Karpas-422 (cell line): Measurements from ENCODE around the gene GADL1. TPM values are rescaled to one million over a fixed set of nuclear protein-coding genes. Genes with fewer than 3 reads are reported as not detected.

ENCODE experiments used
- DNase-seq: peaks from one replicate; pipeline ENCODE4 v3.0.0-alpha.2; 2015
- H2AFZ ChIP-seq: fragments of 200-600 bp; sonication (generic); 2 replicates; pipeline ENCODE4 v1.6.1; 2014; ENCODE audit warnings: antibody characterized with exemption, low read length, mixed read lengths
- H3K27ac ChIP-seq: fragments of 200-600 bp; sonication (generic); 2 replicates; pipeline ENCODE4 v1.5.1; 2014; ENCODE audit warnings: mild to moderate bottlenecking, low read length, moderate library complexity
- H3K27me3 ChIP-seq: fragments of 200-600 bp; sonication (generic); 2 replicates; pipeline ENCODE4 v1.6.1; 2014; ENCODE audit warnings: low read length, mixed read lengths
- H3K36me3 ChIP-seq: fragments of 200-600 bp; sonication (generic); 2 replicates; pipeline ENCODE4 v1.6.1; 2014; ENCODE audit warnings: low read length, mixed read lengths; ENCODE audit not compliant: insufficient read depth
- H3K4me1 ChIP-seq: fragments of 200-600 bp; sonication (generic); 2 replicates; pipeline ENCODE4 v1.6.1; 2014; ENCODE audit warnings: mild to moderate bottlenecking, low read length, mixed read lengths
- H3K4me2 ChIP-seq: fragments of 200-600 bp; sonication (generic); 2 replicates; pipeline ENCODE4 v1.6.1; 2014; ENCODE audit warnings: low read length, low read depth, mild to moderate bottlenecking; ENCODE audit not compliant: poor library complexity, severe bottlenecking
- H3K4me3 ChIP-seq: fragments of 200-600 bp; sonication (generic); 2 replicates; pipeline ENCODE4 v1.5.1; 2014; ENCODE audit warnings: mild to moderate bottlenecking, antibody characterized with exemption, low read length, mixed read lengths
- H3K79me2 ChIP-seq: fragments of 200-600 bp; sonication (generic); 2 replicates; pipeline ENCODE4 v1.6.1; 2014; ENCODE audit warnings: mild to moderate bottlenecking, low read length, mixed read lengths
- H3K9ac ChIP-seq: fragments of 200-600 bp; sonication (generic); 2 replicates; pipeline ENCODE4 v1.6.0; 2014; ENCODE audit warnings: low read length
- H3K9me2 ChIP-seq: fragments of 200-600 bp; sonication (generic), shearing (Covaris generic); replicated peaks from 2 replicates; pipeline ENCODE4 v1.6.0; 2014; ENCODE audit warnings: mild to moderate bottlenecking, low read length, moderate library complexity; ENCODE audit not compliant: insufficient read depth
- H3K9me3 ChIP-seq: fragments of 300-700, 200-600 bp; sonication (generic); 2 replicates; pipeline ENCODE4 v1.6.1; 2014; ENCODE audit warnings: low read length, mixed read lengths
- H4K20me1 ChIP-seq: fragments of 200-600 bp; sonication (generic); 2 replicates; pipeline ENCODE4 v1.6.1; 2014; ENCODE audit warnings: mild to moderate bottlenecking, antibody characterized with exemption, low read length, low read depth; ENCODE audit not compliant: insufficient read depth
- total RNA-seq: library from RNA; depleted of rRNA; stranded (reverse); fragments of >200 nt; shearing (Covaris generic); gene quantifications from 2 replicates; pipeline ENCODE4 v1.2.3, GENCODE V29; 2014; ENCODE audit warnings: low replicate concordance

GADL1 gene
- total RNA-seq, 1 experiment from 2014 or later = not detected

- H3K27me3 ChIP-seq = no peaks in the 10 kb centered on the region
- H4K20me1 ChIP-seq = no peaks in the 10 kb centered on the region
- no peak overlapping the region for H2AFZ ChIP-seq
- H3K27ac ChIP-seq = no peak overlapping the region
- H3K36me3 ChIP-seq = no peaks in the 10 kb centered on the region
- H3K4me3 ChIP-seq = no peak overlapping the region
- H3K79me2 ChIP-seq = no peaks in the 10 kb centered on the region
- no peak overlapping the region for H3K4me2 ChIP-seq
- no peak overlapping the region for H3K9ac ChIP-seq
- DNase-seq = no peak
- H3K4me1 ChIP-seq = no peaks in the 10 kb centered on the region
- H3K9me2 ChIP-seq = no peaks in the 10 kb centered on the region; the same call in 1 of the 2 replicates
- peaks cover 4% of the 10 kb centered on the region; the same call in 1 of the 2 replicates for H3K9me3 ChIP-seq
Observed at GRCh38 chr3:30704931-30705890, 189.2 kb downstream of the GADL1 start.

- no peak overlapping the region for H3K9ac ChIP-seq
- no peaks in the 10 kb centered on the region for H3K4me1 ChIP-seq
- H3K9me3 ChIP-seq = peaks cover 4% of the 10 kb centered on the region; the same call in 1 of the 2 replicates
- no peaks in the 10 kb centered on the region for H3K27me3 ChIP-seq
- H4K20me1 ChIP-seq = no peaks in the 10 kb centered on the region
- no peak overlapping the region for H3K4me3 ChIP-seq
- no peak overlapping the region for H3K27ac ChIP-seq
- no peak overlapping the region for H2AFZ ChIP-seq
- no peaks in the 10 kb centered on the region for H3K79me2 ChIP-seq
- H3K9me2 ChIP-seq = no peaks in the 10 kb centered on the region; the same call in 1 of the 2 replicates
- no peak for DNase-seq
- H3K4me2 ChIP-seq = no peak overlapping the region
- H3K36me3 ChIP-seq = no peaks in the 10 kb centered on the region
Observed at GRCh38 chr3:30702828-30703397, 191.5 kb downstream of the GADL1 start.

GRCh38 chr3:30702038-30702827, 192.2 kb downstream of the GADL1 start:
- Histone ChIP-seq H3K27ac (no peak overlapping the region), H3K79me2 (no peaks in the 10 kb centered on the region), H3K4me3 (no peak overlapping the region), H3K4me2 (no peak overlapping the region), H3K27me3 (no peaks in the 10 kb centered on the region), H2AFZ (no peak overlapping the region), H3K9ac (no peak overlapping the region), H3K9me2 (no peaks in the 10 kb centered on the region), H3K4me1 (no peaks in the 10 kb centered on the region), H3K9me3 (peaks cover 4% of the 10 kb centered on the region; the same call in 1 of the 2 replicates), H3K36me3 (no peaks in the 10 kb centered on the region), H4K20me1 (no peaks in the 10 kb centered on the region)
- DNase-seq = no peak

GRCh38 chr3:30700702-30701321, 193.6 kb downstream of the GADL1 start:
- Histone ChIP-seq H3K4me2 (no peak overlapping the region), H3K36me3 (no peaks in the 10 kb centered on the region), H3K27ac (no peak overlapping the region), H3K9me3 (peaks cover 4% of the 10 kb centered on the region; the same call in 1 of the 2 replicates), H4K20me1 (no peaks in the 10 kb centered on the region), H3K9ac (no peak overlapping the region), H3K4me1 (0 out of 2 replicates have a peak, but pooled peaks cover 4% of the 10 kb centered on the region), H2AFZ (no peak overlapping the region), H3K79me2 (no peaks in the 10 kb centered on the region), H3K27me3 (no peaks in the 10 kb centered on the region), H3K9me2 (no peaks in the 10 kb centered on the region), H3K4me3 (no peak overlapping the region)
- no peak for DNase-seq

GRCh38 chr3:30699927-30700326, 194.5 kb downstream of the GADL1 start:
- H4K20me1 ChIP-seq = no peaks in the 10 kb centered on the region
- no peaks in the 10 kb centered on the region for H3K36me3 ChIP-seq
- H3K9me2 ChIP-seq = no peaks in the 10 kb centered on the region
- H3K4me3 ChIP-seq = no peak overlapping the region
- H3K27ac ChIP-seq = no peak overlapping the region
- no peak overlapping the region for H3K9ac ChIP-seq
- no peak overlapping the region for H3K4me2 ChIP-seq
- no peak for DNase-seq
- no peaks in the 10 kb centered on the region for H3K79me2 ChIP-seq
- no peaks in the 10 kb centered on the region for H3K27me3 ChIP-seq
- 0 out of 2 replicates have a peak, but pooled peaks cover 4% of the 10 kb centered on the region for H3K4me1 ChIP-seq
- no peak overlapping the region for H2AFZ ChIP-seq
- peaks cover 4% of the 10 kb centered on the region; the same call in 1 of the 2 replicates for H3K9me3 ChIP-seq

GRCh38 chr3:30698549-30698948, 195.9 kb downstream of the GADL1 start:
- DNase-seq = no peak

GRCh38 chr3:30696896-30697295, 197.6 kb downstream of the GADL1 start:
- Histone ChIP-seq H4K20me1 (no peaks in the 10 kb centered on the region), H3K9me2 (no peaks in the 10 kb centered on the region), H3K4me2 (no peak overlapping the region), H3K4me1 (0 out of 2 replicates have a peak, but pooled peaks cover 4% of the 10 kb centered on the region), H2AFZ (no peak overlapping the region), H3K9me3 (no peaks in the 10 kb centered on the region), H3K27me3 (no peaks in the 10 kb centered on the region), H3K27ac (no peak overlapping the region), H3K79me2 (no peaks in the 10 kb centered on the region), H3K4me3 (no peak overlapping the region), H3K9ac (no peak overlapping the region), H3K36me3 (no peaks in the 10 kb centered on the region)
- no peak for DNase-seq

More at GRCh38 chr3:30698549-30698948, 195.9 kb downstream of the GADL1 start:
- Histone ChIP-seq H2AFZ (no peak overlapping the region), H3K9me2 (no peaks in the 10 kb centered on the region), H4K20me1 (no peaks in the 10 kb centered on the region), H3K27ac (no peak overlapping the region), H3K4me1 (0 out of 2 replicates have a peak, but pooled peaks cover 4% of the 10 kb centered on the region), H3K9me3 (peaks cover 4% of the 10 kb centered on the region; the same call in 1 of the 2 replicates), H3K36me3 (no peaks in the 10 kb centered on the region), H3K9ac (no peak overlapping the region), H3K79me2 (no peaks in the 10 kb centered on the region), H3K27me3 (no peaks in the 10 kb centered on the region), H3K4me3 (no peak overlapping the region), H3K4me2 (no peak overlapping the region)
